GM19240 (cell line): ENCODE data around the gene EFNA2.
A peak's percentile ranks its signal among the peaks of the same experiment; 100 is the strongest.
"Not testable (repeated sequence)": the region's sequence is repeated elsewhere in the genome, so short reads cannot be mapped to it uniquely, and the experiment has no call there.

Source experiments
- DNase-seq: peaks from one replicate; pipeline ENCODE4 v3.0.0; 2011; ENCODE audit warnings: low spot score; ENCODE audit not compliant: insufficient read length

Gene EFNA2

DNA sequence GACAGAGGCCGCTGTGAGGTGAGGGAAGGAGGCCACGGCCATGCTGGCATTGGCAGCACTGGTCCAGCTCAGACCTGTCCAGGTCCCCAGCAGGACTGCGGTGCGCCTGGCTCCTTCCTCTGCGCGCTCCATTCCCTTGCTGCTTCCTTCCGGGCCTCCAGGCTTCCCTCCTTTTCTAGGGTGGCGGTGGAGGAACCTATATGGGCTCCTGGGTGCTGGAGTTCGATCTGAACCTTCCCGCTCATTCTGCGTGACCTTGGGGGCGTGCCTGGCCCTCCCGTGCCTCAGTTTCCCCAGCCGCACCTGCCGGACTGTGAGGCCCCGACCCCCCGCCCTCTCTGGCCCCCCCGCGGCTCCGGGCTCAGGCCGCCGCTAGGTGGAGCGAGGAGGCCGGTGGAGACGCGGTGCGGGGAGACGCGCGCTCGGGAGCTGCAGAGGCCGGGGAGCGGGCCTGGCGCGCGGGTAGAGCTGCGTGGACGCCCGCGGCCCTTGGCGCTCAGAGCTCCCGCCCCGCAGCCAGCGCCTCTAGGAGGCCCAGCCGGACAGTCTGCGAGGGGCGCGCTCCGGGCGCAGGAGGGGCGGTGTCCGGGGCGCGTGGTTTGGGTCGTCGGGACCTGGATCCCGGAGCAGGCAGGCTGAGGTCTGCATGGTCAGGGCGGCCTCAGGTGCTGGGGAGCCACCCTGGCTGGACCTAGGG, 29.9 kb downstream of the EFNA2 start:
- DNase-seq: peak; percentile 82

DNA sequence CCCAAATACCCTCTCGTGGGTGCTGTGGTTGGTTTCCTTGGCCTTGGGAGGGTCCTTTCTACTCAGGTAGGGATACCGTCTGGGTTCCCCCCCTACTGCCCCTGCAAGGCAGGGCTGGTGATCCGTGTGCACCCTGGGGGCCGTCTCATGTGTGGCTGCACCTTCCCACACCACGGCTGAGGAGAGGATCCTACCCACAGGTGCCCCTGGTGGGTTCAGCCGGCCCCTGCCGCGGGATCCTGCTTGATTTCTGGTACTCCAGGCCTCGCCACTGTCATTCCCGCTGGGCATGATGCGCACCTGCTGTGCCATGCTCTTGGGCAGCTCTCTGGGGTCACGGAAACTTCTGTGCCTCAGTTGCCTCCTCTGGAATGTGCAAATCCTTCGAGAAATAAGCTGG, 30.8 kb downstream of the EFNA2 start:
- no peak for DNase-seq

DNA sequence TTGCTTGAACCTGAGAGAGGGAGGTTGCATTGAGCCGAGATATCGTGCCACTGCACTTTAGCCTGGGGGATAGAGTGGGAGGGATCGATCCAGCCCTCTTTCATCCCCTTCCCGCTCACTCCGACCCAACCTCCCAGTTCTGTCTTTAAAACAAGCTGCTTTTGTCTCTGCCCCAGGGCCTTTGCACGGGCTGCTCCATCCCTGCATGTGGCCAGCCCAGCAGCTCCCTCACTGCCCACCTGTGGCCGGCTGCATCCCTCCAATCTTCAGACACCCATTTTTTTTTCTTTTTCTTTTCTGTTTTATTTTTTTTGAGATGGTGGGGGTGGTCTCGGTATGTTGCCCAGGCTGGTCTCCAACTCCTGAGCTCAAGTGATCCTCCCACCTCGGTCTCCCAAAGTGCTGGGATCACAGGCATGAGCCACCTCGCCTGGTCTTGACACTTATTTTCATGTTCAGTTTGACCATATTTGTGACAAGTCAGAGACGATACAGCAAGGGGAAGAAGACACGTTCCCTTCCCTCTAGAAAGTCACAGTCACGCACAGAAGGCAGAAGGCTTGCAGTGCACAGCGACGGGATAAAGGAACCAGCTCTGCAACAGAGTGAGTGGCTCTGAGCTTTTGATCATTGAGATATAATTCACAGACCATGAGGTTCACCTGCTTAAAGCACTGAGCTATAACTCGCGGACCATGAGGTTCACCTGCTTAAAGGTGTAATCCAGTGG, 31.8 kb downstream of the EFNA2 start:
- DNase-seq: no peak

DNA sequence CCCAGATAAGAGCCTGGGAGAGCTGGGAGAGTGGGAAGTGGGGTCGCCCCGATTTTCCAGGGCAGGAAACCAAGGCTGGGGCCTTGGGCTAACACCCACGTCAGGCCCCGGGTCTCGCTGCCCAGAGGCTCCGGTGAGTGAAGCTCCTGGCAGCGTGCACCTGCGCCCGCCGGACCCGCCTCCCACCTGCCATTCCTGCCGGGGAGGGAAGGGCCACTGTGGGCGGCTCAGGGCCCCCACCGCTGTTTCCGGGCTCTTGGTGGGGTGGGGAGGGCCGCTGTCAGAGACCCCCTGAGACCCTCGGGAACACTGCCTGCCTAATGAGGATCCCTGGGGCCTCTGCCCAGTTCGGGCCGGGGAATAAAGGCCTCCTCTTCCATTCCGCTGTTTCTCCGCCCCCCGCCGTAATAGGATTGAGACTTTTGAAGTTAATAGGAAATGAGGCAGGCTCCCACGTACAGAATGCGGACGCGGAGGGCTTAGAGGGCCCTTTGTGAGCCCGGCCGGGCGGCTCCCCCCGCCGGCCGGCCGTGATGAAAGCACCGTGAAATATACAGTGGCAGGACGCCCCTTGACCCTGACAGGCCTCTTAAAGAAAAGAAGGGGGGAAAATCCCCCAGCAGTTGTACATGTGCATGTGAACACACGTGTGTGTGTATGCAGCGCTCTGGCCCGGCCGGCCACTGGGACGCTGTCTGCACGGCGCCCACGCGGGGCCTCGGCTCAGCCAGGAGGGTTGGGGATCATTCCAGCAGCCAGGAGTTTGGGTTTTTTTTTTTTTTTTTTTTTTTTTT, 33.2 kb downstream of the EFNA2 start:
- DNase-seq: no peak

DNA sequence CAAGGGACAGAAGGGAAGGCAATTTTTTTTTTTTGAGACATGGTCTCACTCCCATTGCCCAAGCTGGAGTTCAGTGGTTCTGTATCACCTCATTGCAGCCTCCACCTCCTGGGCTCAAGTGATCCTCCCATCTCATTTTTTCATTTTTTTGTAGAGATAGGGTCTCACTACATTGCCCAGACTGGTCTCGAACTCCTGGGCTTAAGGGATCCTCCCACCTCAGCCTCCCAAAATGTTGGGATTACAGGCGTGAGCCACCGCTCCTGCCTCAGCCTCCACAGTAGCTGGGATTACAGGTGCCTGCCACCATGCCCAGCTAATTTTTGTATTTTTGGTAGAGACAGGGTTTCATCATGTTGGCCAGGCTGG, 34.6 kb downstream of the EFNA2 start:
- DNase-seq: not testable (repeated sequence)

DNA sequence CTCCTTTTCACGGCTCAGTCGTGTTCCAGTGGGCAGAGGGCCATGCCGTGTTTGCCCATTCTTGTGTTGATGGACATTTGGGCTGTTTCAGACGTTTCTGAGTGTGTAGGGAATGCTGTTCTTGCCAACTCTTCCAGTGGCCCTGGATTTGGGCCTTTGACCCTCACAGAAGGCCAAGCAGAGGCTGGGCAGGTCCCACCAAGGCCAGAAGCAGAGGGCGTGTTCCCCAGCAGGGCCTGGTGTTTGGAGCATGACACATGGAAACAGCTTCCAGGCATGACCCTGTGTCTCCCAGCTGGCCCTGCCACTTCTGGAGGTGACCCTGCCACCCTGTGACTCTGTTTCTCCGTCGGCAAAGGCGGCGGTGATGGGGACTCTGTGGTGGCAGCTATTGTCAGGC, 35.9 kb downstream of the EFNA2 start:
- no peak for DNase-seq

DNA sequence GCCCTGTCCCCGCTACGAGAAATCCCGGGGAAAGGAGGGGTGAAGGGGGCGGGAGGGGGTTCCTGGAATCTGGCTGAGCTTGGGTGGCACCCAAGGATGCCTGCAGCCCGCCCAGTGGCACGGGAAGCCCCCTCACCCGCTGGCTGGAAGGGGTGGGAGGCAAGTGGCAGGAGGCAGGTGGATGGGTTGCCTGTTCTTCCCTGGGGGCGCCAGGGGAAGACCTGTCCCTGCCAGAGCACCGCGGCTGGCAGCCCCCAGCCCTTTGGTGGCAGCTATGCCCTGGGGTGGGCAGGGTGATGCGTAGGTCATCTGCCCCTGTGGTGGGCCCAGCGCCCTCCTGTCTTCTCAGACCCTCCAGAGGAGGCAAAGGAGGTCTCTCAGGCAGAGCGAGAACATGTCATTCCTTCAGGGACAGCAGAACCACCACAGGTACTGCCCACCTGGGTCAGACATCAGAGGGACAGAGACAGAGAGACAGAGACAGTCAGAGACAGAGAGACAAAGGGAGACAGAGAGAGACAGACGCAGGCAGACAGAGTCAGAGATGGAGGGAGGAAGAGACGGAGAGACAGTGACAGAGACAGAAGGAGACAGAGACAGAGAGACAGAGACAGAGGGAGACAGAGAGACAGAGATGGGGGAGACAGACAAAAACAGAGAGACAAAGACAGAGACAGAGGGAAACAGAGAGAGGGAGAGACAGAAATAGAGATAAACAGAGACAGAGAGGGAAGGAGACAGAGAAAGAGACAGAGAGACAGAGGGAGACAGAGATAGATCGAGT, 36.7 kb downstream of the EFNA2 start:
- no peak for DNase-seq

DNA sequence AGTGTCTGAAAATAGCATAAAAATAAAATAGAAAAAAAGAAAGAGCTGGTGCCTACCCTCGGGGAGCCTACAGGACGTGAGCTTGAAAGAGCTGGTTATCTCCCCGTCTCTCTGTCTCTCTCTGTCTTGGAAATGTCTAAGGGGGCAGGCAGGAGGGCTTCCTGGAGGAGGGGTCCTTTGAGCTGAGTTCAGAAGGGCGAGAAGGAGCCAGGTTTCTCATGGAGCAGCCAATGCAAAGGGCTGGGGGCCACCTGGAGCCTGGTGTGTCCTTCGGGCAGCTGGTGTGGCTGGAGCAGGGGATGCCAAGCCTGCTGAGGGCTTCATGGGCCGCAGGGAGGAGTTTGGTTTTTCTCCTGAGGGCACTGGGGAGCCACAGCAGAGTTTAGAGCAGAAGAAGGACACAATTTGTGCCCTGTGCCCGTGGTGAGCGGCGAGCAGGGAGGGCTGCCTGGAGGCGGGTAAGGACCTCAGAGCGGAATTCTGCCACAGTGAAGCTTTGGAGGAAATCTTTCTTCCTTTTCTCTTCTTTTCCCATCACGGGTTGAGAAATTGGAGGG, 38.7 kb downstream of the EFNA2 start:
- no peak for DNase-seq

DNA sequence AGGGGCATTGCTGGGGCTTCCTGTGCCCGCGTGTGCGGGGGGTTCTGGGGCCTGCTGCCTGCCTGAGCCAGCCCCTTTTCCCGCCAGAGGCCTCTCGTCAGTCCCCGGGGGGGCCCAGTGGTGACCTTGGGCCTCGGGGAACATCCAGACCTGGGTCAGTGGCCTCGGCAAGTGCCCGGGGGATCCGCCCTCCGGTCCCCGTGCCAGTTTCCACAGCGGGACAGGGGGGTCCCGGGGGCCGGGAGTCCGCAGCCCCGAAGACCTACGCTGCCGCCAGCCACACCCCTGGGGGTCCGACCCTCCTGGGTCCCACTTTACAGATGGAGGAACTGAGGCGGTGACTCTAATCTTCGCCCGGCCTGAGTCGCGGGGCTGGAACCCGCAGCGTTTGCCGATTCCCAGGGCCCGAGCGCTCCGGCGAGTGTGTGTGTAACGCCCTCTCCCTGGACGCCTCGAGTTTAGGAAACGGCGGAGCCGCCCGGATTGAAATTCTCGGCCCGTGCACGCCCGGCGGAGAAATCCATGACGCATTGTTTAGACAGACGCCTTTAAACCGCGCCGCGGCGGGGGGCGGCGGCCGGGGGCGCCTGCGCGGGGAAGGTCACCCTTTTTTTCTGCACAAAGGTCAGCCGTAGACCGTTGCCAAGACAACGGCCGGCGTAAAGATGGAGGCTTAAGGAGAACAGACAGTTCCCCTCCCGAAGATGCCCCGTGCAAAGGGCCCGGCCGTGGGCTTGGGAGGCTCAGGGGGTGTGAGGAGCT, 39.3 kb downstream of the EFNA2 start:
- DNase-seq: no peak

DNA sequence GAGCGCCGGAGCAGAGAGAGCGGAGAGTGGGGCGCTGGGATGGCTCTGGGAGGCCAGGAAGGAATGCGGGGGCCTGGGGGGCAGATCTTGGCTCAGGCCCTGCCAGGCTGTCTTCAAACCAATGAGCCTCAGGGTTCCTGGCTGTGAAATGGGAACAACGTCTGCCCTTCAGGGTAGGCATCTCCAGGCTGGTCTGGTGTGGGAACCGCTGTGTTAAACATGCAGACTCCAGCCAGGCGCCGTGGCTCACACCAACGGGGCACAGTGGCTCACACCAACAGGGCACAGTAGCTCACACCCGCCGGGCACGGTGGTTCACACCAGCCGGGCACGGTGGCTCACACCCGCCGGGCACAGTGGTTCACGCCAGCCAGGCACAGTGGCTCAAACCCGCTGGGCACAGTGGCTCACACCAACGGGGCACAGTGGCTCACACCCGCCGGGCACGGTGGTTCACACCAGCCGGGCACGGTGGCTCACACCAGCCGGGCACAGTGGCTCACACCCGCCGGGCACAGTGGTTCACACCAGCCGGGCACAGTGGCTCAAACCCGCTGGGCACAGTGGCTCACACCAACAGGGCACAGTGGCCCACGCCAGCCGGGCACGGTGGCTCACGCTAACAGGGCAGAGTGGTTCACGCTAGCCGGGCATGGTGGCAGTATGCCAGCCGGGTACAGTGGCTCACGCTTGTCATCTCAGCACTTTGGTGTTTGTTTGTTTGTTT, 40.1 kb downstream of the EFNA2 start:
- DNase-seq: no peak

DNA sequence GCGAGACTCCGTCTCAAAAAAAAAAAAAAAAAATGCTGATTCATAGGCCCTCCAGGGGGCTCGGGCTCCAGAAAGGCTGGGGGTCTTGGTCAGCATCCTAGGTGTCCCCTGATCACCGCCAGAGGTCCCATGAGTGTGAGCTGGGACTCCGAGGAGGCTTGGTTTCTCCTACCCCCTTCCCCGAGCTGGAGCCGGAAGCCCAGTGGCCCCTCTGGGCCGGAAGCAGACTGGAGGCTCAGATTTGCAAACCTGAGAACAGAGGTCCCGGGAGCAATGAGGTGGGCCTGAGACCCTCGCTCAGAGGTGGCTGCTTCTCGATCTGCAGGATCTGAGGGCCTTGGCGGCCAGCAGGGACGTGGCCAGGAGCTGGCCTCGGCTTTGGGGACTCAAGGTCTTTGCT, 41.5 kb downstream of the EFNA2 start:
- no peak for DNase-seq

DNA sequence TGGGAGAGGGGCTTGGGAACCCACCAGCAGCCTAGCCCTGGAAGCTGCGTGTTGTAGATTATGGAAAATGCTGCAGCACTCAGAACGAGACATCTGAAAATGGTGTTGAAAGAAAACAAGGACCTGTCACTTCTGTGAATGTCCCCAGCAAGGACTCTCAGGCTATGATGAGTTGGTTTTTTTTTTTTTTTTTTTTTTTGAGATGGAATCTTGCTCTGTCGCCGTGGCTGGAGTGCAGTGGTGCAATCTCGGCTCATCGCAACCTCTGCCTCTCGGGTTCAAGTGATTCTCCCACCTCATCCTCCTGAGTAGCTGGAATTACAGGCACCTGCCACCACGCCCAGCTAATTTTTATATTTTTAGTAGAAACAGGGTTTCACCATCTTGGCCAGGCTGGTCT, 46.5 kb downstream of the EFNA2 start:
- not testable (repeated sequence) for DNase-seq

DNA sequence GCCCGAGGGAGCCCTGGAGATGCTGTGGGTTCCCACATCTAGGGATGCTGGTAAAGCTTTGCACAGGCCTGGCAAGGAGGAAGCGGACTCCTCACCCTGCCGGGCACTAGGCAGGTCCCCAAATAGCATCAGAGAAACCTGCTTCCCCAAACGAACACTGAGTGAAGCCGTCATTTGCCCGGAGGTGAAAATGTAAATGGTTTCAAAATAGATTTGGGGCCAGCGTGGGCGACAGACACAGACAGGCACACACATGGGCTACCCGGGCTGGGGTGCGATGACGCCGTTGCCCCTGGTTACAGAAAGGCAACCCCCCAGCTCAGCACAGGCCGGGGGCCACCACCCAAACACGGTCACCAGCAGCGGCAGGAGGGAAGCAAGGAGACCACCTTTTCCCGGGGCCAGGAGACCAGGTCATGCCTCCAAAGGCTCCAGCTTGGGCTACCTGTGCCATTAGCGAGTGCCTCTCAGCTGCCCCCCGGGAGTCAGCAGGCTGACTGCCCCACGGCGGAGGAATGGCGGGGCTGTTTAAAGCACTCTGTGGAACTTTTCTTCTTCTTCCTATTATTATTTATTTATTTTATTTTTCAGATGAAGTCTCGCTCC, 50.5 kb downstream of the EFNA2 start:
- DNase-seq: no peak

DNA sequence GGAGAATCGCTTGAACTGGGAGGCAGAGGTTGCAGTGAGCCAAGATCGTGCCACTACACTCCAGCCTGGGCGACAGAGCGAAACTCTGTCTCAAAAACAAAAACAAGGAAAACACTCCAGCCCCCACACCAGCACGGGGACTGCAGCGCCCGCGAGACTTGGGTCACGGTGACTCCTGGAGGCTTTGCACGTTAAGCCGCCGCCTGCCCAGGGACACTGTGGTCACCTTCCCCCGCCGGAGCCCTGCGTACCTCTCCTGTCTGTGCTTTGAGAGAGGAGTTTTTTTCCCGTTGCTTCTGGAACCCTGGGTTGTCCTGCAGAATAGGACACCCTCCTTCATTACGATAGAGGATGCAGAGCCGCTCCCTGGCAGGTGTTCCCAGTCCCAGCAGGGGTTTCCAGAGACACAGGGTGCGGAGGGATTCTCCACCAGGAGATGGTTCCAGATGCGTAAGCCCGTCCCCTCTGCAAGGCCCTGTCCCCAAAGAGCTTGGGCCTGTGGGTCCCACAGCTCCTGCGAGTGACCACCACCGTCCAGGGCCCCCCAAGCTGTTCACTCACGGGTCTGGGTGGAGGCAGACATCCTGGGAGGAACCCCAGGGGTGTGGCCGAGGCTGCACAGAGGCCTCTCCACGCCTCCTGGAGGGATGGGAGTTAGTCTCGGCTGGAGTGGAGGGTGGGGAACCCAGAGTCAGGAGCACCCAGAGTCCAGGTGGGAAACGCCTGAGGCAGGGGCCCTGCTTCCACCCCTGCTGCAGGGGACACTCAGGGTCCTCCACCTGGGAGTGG, 55.2 kb downstream of the EFNA2 start:
- DNase-seq: no peak

DNA sequence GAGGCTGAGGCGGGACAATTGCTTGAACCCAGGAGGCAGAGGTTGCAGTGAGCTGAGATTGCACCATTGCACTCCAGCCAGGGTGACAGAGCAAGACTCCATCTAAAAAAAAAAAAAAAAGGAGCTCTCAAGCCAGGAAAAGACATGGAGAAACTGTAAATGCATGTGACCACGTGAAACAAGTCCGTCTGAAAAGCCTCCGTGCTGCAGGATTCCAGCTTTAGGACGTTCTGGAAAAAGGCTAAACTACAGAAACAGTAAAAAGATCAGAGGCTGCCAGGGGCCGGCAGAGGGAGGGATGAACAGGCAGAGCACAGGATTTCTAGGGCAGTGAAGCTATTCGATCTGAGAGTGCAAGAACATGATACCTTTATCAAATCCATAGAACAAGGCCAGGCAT, 57.4 kb downstream of the EFNA2 start:
- DNase-seq: no peak

DNA sequence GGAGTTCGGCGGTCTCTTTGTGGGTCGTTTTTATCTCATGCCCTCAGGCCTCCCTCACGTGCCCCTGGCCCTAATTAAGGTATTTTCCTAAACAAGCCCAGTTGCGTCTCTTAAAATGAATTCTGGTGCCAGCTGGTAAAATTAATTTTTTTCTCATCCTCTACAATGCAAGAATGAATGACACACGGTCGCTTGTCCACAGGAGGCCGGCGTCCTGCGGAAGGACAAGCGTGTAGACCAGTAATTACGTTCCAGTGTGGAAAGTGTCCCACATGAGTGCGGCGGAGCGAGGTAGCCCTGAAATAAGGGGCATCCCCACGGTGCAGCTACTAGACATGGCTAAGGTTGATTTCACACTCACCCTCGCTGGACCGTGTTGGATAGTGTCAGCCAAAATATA, 63.5 kb downstream of the EFNA2 start:
- no peak for DNase-seq

DNA sequence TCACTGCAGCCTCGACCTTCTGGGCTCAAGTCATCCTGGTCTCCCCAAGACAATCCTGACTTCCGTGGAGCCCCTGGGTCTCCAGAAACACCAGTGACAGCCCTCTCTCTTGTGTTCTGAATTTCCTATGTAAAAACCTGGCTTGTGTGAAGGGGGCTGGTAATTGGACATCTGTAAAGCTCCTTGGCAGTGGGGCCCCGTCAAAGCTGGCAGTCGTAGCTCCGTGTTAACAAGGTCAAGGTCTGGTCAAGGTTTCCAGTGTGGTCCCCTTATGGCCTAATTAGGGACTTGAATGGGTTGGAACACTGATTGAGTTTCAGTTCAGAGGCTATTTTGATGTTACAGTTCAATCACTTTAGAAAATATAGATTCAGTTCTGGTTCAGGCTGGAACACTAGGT, 65.2 kb downstream of the EFNA2 start:
- DNase-seq: no peak
